ENCODE results near the gene USP17L25.
"Not testable (repeated sequence)": the region's sequence is repeated elsewhere in the genome, so short reads cannot be mapped to it uniquely, and the experiment has no call there.

- TF ChIP-seq CTBP2 (IDR thresholded peaks at IDR 0.05; ENCODE audit: borderline replicate concordance, insufficient read depth, insufficient read length, low read length); CTCF (IDR thresholded peaks at IDR 0.05; ENCODE audit: control extremely low read depth in 1 of 3, insufficient read depth in 1 of 3, low read depth in 1 of 3, low read length in 3 of 3); MAFK (IDR thresholded peaks at IDR 0.05; ENCODE audit: low read depth, low read length); EZH2 (IDR thresholded peaks at IDR 0.05; ENCODE audit: low read depth, low read length, severe bottlenecking); POLR2A (IDR thresholded peaks at IDR 0.05; ENCODE audit: control extremely low read depth in 1 of 2, low read depth in 2 of 2, low read length in 2 of 2); SP1 (IDR thresholded peaks at IDR 0.05; ENCODE audit: low read depth, low read length); E2F6 (IDR thresholded peaks at IDR 0.05); RNF2 (IDR thresholded peaks at IDR 0.05; ENCODE audit: borderline replicate concordance, low read depth, low read length, missing control alignments, poor library complexity, severe bottlenecking); CHD2 (IDR thresholded peaks at IDR 0.05; ENCODE audit: low read length); ASH2L (IDR thresholded peaks at IDR 0.05; ENCODE audit: low read length): not testable (repeated sequence)
- TF ChIP-seq, protein P1, sequence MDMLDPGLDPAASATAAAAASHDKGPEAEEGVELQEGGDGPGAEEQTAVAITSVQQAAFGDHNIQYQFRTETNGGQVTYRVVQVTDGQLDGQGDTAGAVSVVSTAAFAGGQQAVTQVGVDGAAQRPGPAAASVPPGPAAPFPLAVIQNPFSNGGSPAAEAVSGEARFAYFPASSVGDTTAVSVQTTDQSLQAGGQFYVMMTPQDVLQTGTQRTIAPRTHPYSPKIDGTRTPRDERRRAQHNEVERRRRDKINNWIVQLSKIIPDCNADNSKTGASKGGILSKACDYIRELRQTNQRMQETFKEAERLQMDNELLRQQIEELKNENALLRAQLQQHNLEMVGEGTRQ (IDR thresholded peaks at IDR 0.05; ENCODE audit: low read length), result not testable (repeated sequence)
These were observed 21.2 kb downstream of the USP17L25 start for GRCh38 chr4:9350866-9351265.

Measured in H1 (cell line).